Muscle layer of colon (tissue), 2 donors: ENCODE measurements around the gene HS1BP3.

Experiments used
- H3K27ac ChIP-seq: one replicate; pipeline ENCODE4 v1.7.0; 2013; ENCODE audit warnings: low read depth, mild to moderate bottlenecking, low read length, moderate library complexity
- H3K27me3 ChIP-seq, 2 donors: one replicate each; pipeline ENCODE4 v1.7.0; 2013; ENCODE audit warnings: low read length in 2 of 2, mild to moderate bottlenecking in 2 of 2; ENCODE audit not compliant: insufficient read depth in 2 of 2, control insufficient read depth in 1 of 2
- H3K36me3 ChIP-seq: one replicate; pipeline ENCODE4 v1.7.0; 2013; ENCODE audit warnings: mild to moderate bottlenecking, low read length; ENCODE audit not compliant: insufficient read depth
- H3K4me1 ChIP-seq: one replicate; pipeline ENCODE4 v1.7.0; 2013; ENCODE audit warnings: mild to moderate bottlenecking, low read length; ENCODE audit not compliant: insufficient read depth
- H3K4me3 ChIP-seq, 2 donors: one replicate each; pipeline ENCODE4 v1.7.0; 2013; ENCODE audit warnings: low read length in 2 of 2, low read depth in 1 of 2, mild to moderate bottlenecking in 1 of 2, moderate library complexity in 1 of 2
- H3K9ac ChIP-seq: one replicate; pipeline ENCODE4 v1.7.0; 2013; ENCODE audit warnings: low read length
- H3K9me3 ChIP-seq: one replicate; pipeline ENCODE4 v1.7.0; 2013; ENCODE audit warnings: mild to moderate bottlenecking, low read length
- donor health status: abdominal sarcoma.
- donor health status: Adenocarcinoma of cecum.

The HS1BP3 gene

GRCh38 chr2:20673686-20674308, 22.9 kb upstream of the HS1BP3 start:
- Histone ChIP-seq H3K36me3 (no peaks in the 10 kb centered on the region), H3K27ac (no peak overlapping the region), H3K9ac (no peak overlapping the region), H3K4me3 (no peak overlapping the region), H3K9me3 (no peaks in the 10 kb centered on the region), H3K27me3 (peaks cover 38 to 44% of the 10 kb centered on the region in 2 donors), H3K4me1 (peaks cover 9% of the 10 kb centered on the region)

DNA sequence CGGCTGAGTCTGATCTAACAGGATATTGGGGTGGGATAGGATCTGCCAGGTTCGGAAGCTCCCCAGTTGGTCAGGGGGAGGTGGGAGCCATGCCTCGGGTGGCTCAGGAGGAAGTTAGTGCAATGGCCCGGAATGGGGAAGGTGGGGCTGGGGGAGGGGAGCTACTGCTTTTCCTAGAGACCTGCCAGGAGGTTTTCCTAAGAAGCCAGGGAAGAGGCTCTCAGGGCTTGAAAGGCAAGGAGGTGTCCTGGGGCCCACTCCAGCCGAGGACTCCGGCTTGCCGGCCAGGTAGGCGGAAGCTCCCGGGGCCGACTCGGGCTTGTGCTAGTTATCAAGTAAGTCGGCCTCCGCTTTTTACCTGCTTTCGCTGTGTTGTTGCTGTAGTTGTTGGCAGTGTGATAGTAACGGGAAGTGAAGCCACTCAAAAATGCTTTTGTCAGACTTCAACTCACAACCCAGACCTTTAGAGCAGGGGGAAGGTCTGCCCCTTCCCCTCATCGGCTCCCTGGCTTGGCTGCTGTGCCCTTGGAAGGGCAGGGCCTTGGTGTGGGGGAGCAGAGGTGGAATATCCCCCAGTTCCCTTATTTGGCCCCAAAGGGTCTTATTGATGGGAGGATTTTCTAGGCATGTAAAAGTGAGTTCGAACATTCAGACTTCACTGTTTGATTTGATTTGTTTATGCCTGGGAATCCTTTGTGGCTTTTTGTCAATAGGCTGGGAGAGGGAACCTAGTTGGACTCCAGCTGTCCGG, 21.5 kb upstream of the HS1BP3 start:
- Histone ChIP-seq H3K36me3 (no peaks in the 10 kb centered on the region), H3K27me3 (peaks cover 52 to 59% of the 10 kb centered on the region in 2 donors), H3K9me3 (no peaks in the 10 kb centered on the region), H3K27ac (no peak overlapping the region), H3K4me1 (peaks cover 9% of the 10 kb centered on the region), H3K9ac (no peak overlapping the region), H3K4me3 (no peak overlapping the region)

- H3K36me3 ChIP-seq, result no peaks in the 10 kb centered on the region
- H3K9ac ChIP-seq, result no peak overlapping the region
- H3K4me3 ChIP-seq, result no peak overlapping the region
- H3K9me3 ChIP-seq, result no peaks in the 10 kb centered on the region
- no peak overlapping the region for H3K27ac ChIP-seq
- H3K4me1 ChIP-seq, result peaks cover 9% of the 10 kb centered on the region
- peaks cover 52 to 62% of the 10 kb centered on the region in 2 donors for H3K27me3 ChIP-seq
These were observed 20.8 kb upstream of the HS1BP3 start for GRCh38 chr2:20671736-20672080.

- H3K27me3 ChIP-seq, result peaks cover 56 to 67% of the 10 kb centered on the region in 2 donors
- H3K27ac ChIP-seq, result no peak overlapping the region
- no peak overlapping the region for H3K4me3 ChIP-seq
- no peak overlapping the region for H3K9ac ChIP-seq
- peaks cover 13% of the 10 kb centered on the region for H3K4me1 ChIP-seq
- no peaks in the 10 kb centered on the region for H3K9me3 ChIP-seq
- no peaks in the 10 kb centered on the region for H3K36me3 ChIP-seq
These were observed 20.3 kb upstream of the HS1BP3 start for GRCh38 chr2:20671036-20671735.

DNA sequence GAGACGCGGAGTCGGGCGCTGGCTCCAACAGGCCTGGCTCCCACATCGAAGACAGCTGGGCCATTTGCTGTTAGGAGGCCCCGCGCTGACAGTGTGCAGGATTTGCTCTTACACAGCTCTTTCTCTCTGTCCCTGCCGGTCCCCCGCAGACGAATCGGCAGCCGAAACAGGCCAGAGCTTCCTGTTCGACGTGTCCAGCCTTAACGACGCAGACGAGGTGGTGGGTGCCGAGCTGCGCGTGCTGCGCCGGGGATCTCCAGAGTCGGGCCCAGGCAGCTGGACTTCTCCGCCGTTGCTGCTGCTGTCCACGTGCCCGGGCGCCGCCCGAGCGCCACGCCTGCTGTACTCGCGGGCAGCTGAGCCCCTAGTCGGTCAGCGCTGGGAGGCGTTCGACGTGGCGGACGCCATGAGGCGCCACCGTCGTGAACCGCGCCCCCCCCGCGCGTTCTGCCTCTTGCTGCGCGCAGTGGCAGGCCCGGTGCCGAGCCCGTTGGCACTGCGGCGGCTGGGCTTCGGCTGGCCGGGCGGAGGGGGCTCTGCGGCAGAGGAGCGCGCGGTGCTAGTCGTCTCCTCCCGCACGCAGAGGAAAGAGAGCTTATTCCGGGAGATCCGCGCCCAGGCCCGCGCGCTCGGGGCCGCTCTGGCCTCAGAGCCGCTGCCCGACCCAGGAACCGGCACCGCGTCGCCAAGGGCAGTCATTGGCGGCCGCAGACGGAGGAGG, 19.6 kb upstream of the HS1BP3 start:
- Histone ChIP-seq H3K4me1 (peaks cover 19% of the 10 kb centered on the region), H3K36me3 (no peaks in the 10 kb centered on the region), H3K4me3 (peak overlapping the region in 1 of 2 donors; percentile 32), H3K27ac (no peak overlapping the region), H3K9me3 (no peaks in the 10 kb centered on the region), H3K27me3 (peaks cover 63 to 74% of the 10 kb centered on the region in 2 donors), H3K9ac (no peak overlapping the region)

DNA sequence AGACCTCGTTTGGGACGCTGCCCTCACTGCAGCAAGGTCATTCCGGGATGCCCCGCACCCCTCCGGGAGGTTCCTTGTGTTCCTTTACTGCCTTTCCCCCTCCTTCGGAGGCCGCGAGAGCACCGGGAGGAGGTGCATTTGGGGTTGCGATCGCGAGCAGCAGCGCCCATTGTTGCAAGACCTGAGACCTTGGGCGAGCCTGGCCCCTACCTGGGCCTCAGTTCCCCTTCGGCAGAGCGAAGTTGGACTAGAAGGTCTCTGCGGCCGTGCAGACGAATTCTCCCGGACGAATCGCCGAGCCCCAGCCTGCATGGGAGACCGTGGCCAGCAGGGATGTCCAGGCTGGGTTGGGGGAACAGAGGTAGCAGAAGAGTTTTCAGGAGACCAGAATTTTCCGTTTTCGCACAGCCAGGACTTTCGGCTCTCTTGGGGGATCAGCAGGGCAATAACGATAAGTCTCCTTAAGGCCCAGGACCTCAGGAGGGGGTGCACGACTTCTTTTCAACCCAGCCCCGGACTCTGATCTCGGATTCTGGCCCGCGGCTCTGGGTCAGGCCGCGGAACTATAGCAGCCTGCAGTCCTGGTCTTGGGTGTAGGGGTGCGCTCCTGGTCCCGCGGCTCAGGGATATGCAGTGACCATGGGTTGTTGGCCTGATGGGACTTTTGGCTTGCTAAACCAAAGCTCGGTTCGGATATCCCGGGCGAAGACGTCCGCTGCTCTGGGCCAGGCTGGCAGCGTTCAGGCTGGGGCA, 18.8 kb upstream of the HS1BP3 start:
- Histone ChIP-seq H3K9me3 (no peaks in the 10 kb centered on the region), H3K4me1 (peaks cover 16% of the 10 kb centered on the region), H3K36me3 (no peaks in the 10 kb centered on the region), H3K27me3 (peaks cover 71 to 81% of the 10 kb centered on the region in 2 donors), H3K27ac (no peak overlapping the region), H3K9ac (no peak overlapping the region), H3K4me3 (no peak overlapping the region)

- Histone ChIP-seq H3K4me1 (peaks cover 13% of the 10 kb centered on the region), H3K27ac (no peak overlapping the region), H3K9me3 (no peaks in the 10 kb centered on the region), H3K4me3 (no peak overlapping the region), H3K36me3 (no peaks in the 10 kb centered on the region), H3K9ac (no peak overlapping the region), H3K27me3 (peaks cover 78 to 89% of the 10 kb centered on the region in 2 donors)
These were observed 18.1 kb upstream of the HS1BP3 start for GRCh38 chr2:20668871-20669475.

DNA sequence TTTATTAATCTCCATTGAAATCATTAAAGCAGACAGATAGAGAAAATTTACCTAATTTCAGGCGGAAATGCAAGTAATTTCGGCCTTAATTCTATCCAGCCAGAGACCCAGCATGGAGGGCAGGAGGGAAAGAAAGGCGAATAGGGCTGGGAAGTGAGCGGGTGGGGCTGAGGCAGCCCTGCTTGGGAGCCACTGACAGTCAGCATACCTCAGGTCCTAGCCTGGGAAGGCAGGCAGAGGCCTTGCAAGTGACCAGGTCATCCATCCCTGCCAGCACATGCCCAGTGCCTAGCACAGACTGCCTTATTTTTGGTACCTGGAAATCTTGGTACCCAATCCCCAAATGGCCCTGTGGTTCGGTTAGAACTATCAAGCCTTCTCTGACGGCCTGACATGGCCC, 17.6 kb upstream of the HS1BP3 start:
- no peak overlapping the region for H3K27ac ChIP-seq
- H3K4me3 ChIP-seq, result no peak overlapping the region
- no peak overlapping the region for H3K9ac ChIP-seq
- H3K36me3 ChIP-seq, result no peaks in the 10 kb centered on the region
- H3K4me1 ChIP-seq, result peaks cover 13% of the 10 kb centered on the region
- no peaks in the 10 kb centered on the region for H3K9me3 ChIP-seq
- H3K27me3 ChIP-seq, result peaks cover 73 to 93% of the 10 kb centered on the region in 2 donors

DNA sequence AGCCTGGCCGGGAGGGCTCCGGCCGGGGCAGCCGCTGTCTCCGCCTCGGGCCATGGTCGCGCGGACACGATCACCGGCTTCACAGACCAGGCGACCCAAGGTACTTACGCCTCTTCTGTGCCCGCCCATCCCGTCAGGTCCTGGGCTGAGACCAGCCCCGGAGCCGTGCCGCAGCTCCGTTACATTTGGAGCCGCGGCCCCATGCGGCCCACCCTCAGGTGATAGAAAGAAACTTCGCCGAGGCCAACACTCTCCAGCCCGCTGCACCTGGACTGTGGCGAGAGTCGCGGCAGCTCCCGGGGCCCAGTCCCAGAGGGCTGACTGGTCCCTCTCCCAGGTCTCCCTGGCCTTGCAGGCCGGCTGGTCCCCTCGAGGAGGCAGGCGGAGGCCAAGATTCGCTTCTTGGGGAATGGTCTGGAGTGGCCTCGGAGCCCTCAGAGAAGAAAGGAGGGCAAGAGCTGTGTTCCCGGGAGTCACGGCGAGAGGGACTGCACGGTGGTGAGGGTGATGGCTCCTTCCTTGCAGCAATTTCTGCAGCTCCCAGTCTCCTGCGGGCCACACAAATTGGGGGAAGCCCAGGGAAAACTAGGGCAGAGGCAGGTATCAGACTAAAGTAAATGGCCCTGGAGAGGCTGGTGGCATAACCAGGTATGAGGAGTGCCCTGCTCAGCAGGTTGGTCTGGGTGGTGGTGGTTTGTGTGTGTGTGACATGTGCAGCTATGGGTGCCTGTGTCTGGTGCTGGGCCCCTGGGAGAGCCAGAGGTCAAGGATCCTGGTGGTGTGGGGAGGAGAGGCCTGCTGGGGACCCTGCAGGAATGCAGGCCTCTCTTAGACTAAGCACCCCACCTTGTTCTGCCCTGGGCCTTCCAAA, 16.9 kb upstream of the HS1BP3 start:
- H3K4me3 ChIP-seq, result no peak overlapping the region
- H3K27ac ChIP-seq, result no peak overlapping the region

GRCh38 chr2:20667151-20667530, 16.2 kb upstream of the HS1BP3 start:
- Histone ChIP-seq H3K27ac (no peak overlapping the region), H3K4me3 (no peak overlapping the region)

More for the DNA sequence above, 16.9 kb upstream of the HS1BP3 start:
- H3K27me3 ChIP-seq, result peaks cover 70 to 93% of the 10 kb centered on the region in 2 donors
- no peak overlapping the region for H3K9ac ChIP-seq
- H3K36me3 ChIP-seq, result no peaks in the 10 kb centered on the region
- peaks cover 13% of the 10 kb centered on the region for H3K4me1 ChIP-seq
- H3K9me3 ChIP-seq, result no peaks in the 10 kb centered on the region

More at GRCh38 chr2:20667151-20667530, 16.2 kb upstream of the HS1BP3 start:
- no peak overlapping the region for H3K9ac ChIP-seq
- H3K4me1 ChIP-seq, result peaks cover 13% of the 10 kb centered on the region
- H3K9me3 ChIP-seq, result no peaks in the 10 kb centered on the region
- H3K36me3 ChIP-seq, result no peaks in the 10 kb centered on the region
- peaks cover 71 to 93% of the 10 kb centered on the region in 2 donors for H3K27me3 ChIP-seq
